ENCODE data around the gene MCTP1.

MCTP1 gene

GRCh38 chr5:95070453-95070852 is 214.4 kb downstream of the MCTP1 start:
- in situ Hi-C loops (cut with HindIII; ENCODE audit: low pct_unique_long_range_greater_than_20kb, low sequenced_read_pairs): no loop called here
- DNase-seq (ENCODE audit: low read depth in 1 of 2, low spot score in 1 of 2): no peak
- no peak for TF ChIP-seq JUND (IDR thresholded peaks at IDR 0.05; ENCODE audit: low read depth)

- TF ChIP-seq JUND (IDR thresholded peaks at IDR 0.05; ENCODE audit: low read depth): no peak
- in situ Hi-C loops (cut with HindIII; ENCODE audit: low pct_unique_long_range_greater_than_20kb, low sequenced_read_pairs): no loop called here
- DNase-seq (ENCODE audit: low read depth in 1 of 2, low spot score in 1 of 2): no peak
Measured at GRCh38 chr5:95069948-95070347, 214.9 kb downstream of the MCTP1 start.

GRCh38 chr5:95069021-95069420 is 215.9 kb downstream of the MCTP1 start:
- DNase-seq (ENCODE audit: low read depth in 1 of 2, low spot score in 1 of 2): no peak
- in situ Hi-C loops (cut with HindIII; ENCODE audit: low pct_unique_long_range_greater_than_20kb, low sequenced_read_pairs): no loop called here
- TF ChIP-seq JUND (IDR thresholded peaks at IDR 0.05; ENCODE audit: low read depth): no peak

GRCh38 chr5:95068289-95068910 is 216.5 kb downstream of the MCTP1 start:
- TF ChIP-seq JUND (IDR thresholded peaks at IDR 0.05; ENCODE audit: low read depth): no peak
- DNase-seq (ENCODE audit: low read depth in 1 of 2, low spot score in 1 of 2): no peak
- in situ Hi-C loops (cut with HindIII; ENCODE audit: low pct_unique_long_range_greater_than_20kb, low sequenced_read_pairs): no loop called here

- in situ Hi-C loops (cut with HindIII; ENCODE audit: low pct_unique_long_range_greater_than_20kb, low sequenced_read_pairs): no loop called here
- no peak for DNase-seq (ENCODE audit: low read depth in 1 of 2, low spot score in 1 of 2)
- no peak for TF ChIP-seq JUND (IDR thresholded peaks at IDR 0.05; ENCODE audit: low read depth)
Measured at GRCh38 chr5:95066048-95066447, 218.8 kb downstream of the MCTP1 start.

GRCh38 chr5:95063492-95063891 is 221.4 kb downstream of the MCTP1 start:
- no peak for DNase-seq (ENCODE audit: low read depth in 1 of 2, low spot score in 1 of 2)
- in situ Hi-C loops (cut with HindIII; ENCODE audit: low pct_unique_long_range_greater_than_20kb, low sequenced_read_pairs): no loop called here
- TF ChIP-seq JUND (IDR thresholded peaks at IDR 0.05; ENCODE audit: low read depth): no peak

GRCh38 chr5:95060098-95060497 is 224.8 kb downstream of the MCTP1 start:
- DNase-seq (ENCODE audit: low read depth in 1 of 2, low spot score in 1 of 2): no peak
- TF ChIP-seq JUND (IDR thresholded peaks at IDR 0.05; ENCODE audit: low read depth): no peak
- in situ Hi-C loops (cut with HindIII; ENCODE audit: low pct_unique_long_range_greater_than_20kb, low sequenced_read_pairs): no loop called here

GRCh38 chr5:95059636-95060035 is 225.3 kb downstream of the MCTP1 start:
- in situ Hi-C loops (cut with HindIII; ENCODE audit: low pct_unique_long_range_greater_than_20kb, low sequenced_read_pairs): no loop called here
- no peak for DNase-seq (ENCODE audit: low read depth in 1 of 2, low spot score in 1 of 2)
- no peak for TF ChIP-seq JUND (IDR thresholded peaks at IDR 0.05; ENCODE audit: low read depth)

GRCh38 chr5:95057615-95058014 is 227.3 kb downstream of the MCTP1 start:
- no peak for TF ChIP-seq JUND (IDR thresholded peaks at IDR 0.05; ENCODE audit: low read depth)
- in situ Hi-C loops (cut with HindIII; ENCODE audit: low pct_unique_long_range_greater_than_20kb, low sequenced_read_pairs): no loop called here
- DNase-seq (ENCODE audit: low read depth in 1 of 2, low spot score in 1 of 2): no peak

- no peak for DNase-seq (ENCODE audit: low read depth in 1 of 2, low spot score in 1 of 2)
- no peak for TF ChIP-seq JUND (IDR thresholded peaks at IDR 0.05; ENCODE audit: low read depth)
- in situ Hi-C loops (cut with HindIII; ENCODE audit: low pct_unique_long_range_greater_than_20kb, low sequenced_read_pairs): no loop called here
Measured at GRCh38 chr5:95053253-95053652, 231.6 kb downstream of the MCTP1 start.

GRCh38 chr5:95050708-95051107 is 234.2 kb downstream of the MCTP1 start:
- TF ChIP-seq JUND (IDR thresholded peaks at IDR 0.05; ENCODE audit: low read depth): no peak
- DNase-seq (ENCODE audit: low read depth in 1 of 2, low spot score in 1 of 2): no peak
- in situ Hi-C loops (cut with HindIII; ENCODE audit: low pct_unique_long_range_greater_than_20kb, low sequenced_read_pairs): no loop called here

- DNase-seq (ENCODE audit: low read depth in 1 of 2, low spot score in 1 of 2): no peak
- no peak for TF ChIP-seq JUND (IDR thresholded peaks at IDR 0.05; ENCODE audit: low read depth)
- in situ Hi-C loops (cut with HindIII; ENCODE audit: low pct_unique_long_range_greater_than_20kb, low sequenced_read_pairs): no loop called here
Measured at GRCh38 chr5:95048628-95049027, 236.3 kb downstream of the MCTP1 start.

- in situ Hi-C loops (cut with HindIII; ENCODE audit: low pct_unique_long_range_greater_than_20kb, low sequenced_read_pairs): no loop called here
- TF ChIP-seq JUND (IDR thresholded peaks at IDR 0.05; ENCODE audit: low read depth): no peak
- no peak for DNase-seq (ENCODE audit: low read depth in 1 of 2, low spot score in 1 of 2)
Measured at GRCh38 chr5:95045181-95045965, 239.5 kb downstream of the MCTP1 start.
